Subcutaneous abdominal adipose tissue (tissue), 5 donors: ENCODE results near the gene XPC.
A peak's percentile ranks its signal among the peaks of the same experiment; 100 is the strongest.
"Not testable (repeated sequence)": the region's sequence is repeated elsewhere in the genome, so short reads cannot be mapped to it uniquely, and the experiment has no call there.

Experiments
- H3K27ac ChIP-seq: one replicate; pipeline ENCODE4 v1.7.0; 2013; ENCODE audit warnings: low read depth, mild to moderate bottlenecking, inconsistent platforms, low read length, moderate library complexity
- H3K27me3 ChIP-seq, 5 donors: one replicate each; pipeline ENCODE4 v1.7.0; 2013; ENCODE audit warnings: low read length in 5 of 5, inconsistent platforms in 1 of 5; ENCODE audit not compliant: control insufficient read depth in 5 of 5, insufficient read depth in 4 of 5
- H3K36me3 ChIP-seq, 5 donors: one replicate each; pipeline ENCODE4 v1.7.0; 2013; ENCODE audit warnings: low read length in 5 of 5; ENCODE audit not compliant: control insufficient read depth in 5 of 5, insufficient read depth in 5 of 5
- H3K4me1 ChIP-seq, 5 donors: one replicate each; pipeline ENCODE4 v1.7.0; 2013; ENCODE audit warnings: low read length in 5 of 5, mild to moderate bottlenecking in 3 of 5, moderate library complexity in 1 of 5; ENCODE audit not compliant: control insufficient read depth in 5 of 5, insufficient read depth in 5 of 5
- H3K4me3 ChIP-seq, 5 donors: one replicate each; pipeline ENCODE4 v1.7.0; 2013; ENCODE audit warnings: low read length in 5 of 5, low read depth in 1 of 5
- H3K9ac ChIP-seq, 5 donors: one replicate each; pipeline ENCODE4 v1.7.0; 2013; ENCODE audit warnings: low read length in 5 of 5, mild to moderate bottlenecking in 4 of 5, moderate library complexity in 3 of 5
- H3K9me3 ChIP-seq, 5 donors: one replicate each; pipeline ENCODE4 v1.7.0; 2013; ENCODE audit warnings: low read length in 5 of 5; ENCODE audit not compliant: control insufficient read depth in 5 of 5
- donor health status: healthy.
- donor health status: healthy.
- donor health status: healthy.
- donor health status: healthy.
- donor health status: healthy.

Gene XPC

GRCh38 chr3:14178247-14179113 lies at the start of gene XPC, which contains the start of gene LSM3:
XPC (minus strand) TSS chr3:14178601; CDS start chr3:14178568, 33 bp downstream.
LSM3 (plus strand) TSS chr3:14178817; CDS start chr3:14178861, 44 bp downstream.
- Histone ChIP-seq H3K9ac (peak within 1 kb of the TSS; percentile 88 to 98 (median 94)), H3K27ac (peak within 1 kb of the TSS; percentile 64), H3K36me3 (peaks cover 9 to 22% (median 18%) of the 10 kb centered on the region in 5 donors), H3K9me3 (no peaks in the 10 kb centered on the region), H3K27me3 (no peaks in the 10 kb centered on the region), H3K4me1 (peaks cover 5 to 22% (median 19%) of the 10 kb centered on the region in 5 donors), H3K4me3 (peak within 1 kb of the TSS; percentile 77 to 98 (median 93))

DNA sequence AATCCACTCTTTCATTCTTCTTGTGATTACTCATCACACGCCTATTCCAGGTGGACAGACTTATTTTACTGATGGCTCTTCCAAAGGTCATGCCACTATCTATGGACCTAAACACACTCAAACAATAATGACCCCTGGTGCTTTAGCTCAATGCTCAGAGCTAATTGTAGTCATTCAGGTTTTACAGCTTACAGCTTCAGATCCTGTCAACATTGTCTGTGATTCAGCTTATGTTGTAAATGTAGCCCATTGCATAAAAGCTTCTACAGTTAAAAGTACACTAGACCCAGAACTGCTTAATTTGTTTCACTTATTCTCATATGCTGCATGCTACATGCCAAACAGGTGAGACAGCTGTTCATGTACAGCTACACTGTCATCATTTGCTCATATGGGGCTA lies 49.5 kb upstream of the XPC start:
- H3K9me3 ChIP-seq = peaks cover 0 to under 1% (median 0%) of the 10 kb centered on the region in 5 donors
- peaks cover 0 to 7% (median 0%) of the 10 kb centered on the region in 5 donors for H3K4me1 ChIP-seq
- no peaks in the 10 kb centered on the region for H3K36me3 ChIP-seq
- no peak overlapping the region for H3K27ac ChIP-seq
- peaks cover 0 to 4% (median 0%) of the 10 kb centered on the region in 5 donors for H3K27me3 ChIP-seq
- H3K4me3 ChIP-seq = no peak overlapping the region
- no peak overlapping the region for H3K9ac ChIP-seq

DNA sequence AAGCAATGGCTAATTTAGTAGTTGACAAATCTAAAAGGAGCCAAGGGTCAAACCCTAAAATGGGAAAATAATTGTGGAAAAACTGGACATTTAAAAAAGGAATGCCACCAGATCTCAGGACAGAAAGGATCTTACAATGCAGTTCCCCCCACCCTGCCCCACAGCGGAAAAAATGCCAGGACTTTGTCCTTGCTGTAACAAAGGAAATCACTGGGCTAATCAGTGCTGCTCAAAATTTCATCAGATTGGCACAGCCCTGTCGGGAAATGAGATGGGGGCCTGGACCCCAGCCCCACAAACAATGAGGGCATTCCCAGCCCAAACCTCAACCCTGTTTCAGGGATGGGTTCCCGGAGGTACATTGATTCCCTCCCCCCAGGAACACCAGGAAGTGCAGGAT lies 48.0 kb upstream of the XPC start:
- not testable (repeated sequence) for H3K36me3 ChIP-seq, H3K9ac ChIP-seq, H3K4me3 ChIP-seq, H3K27ac ChIP-seq, H3K4me1 ChIP-seq, H3K27me3 ChIP-seq
- peaks cover 5 to 12% (median 8%) of the 10 kb centered on the region in 5 donors for H3K9me3 ChIP-seq

GRCh38 chr3:14225421-14225820 lies 47.0 kb upstream of the XPC start:
- Histone ChIP-seq H3K27me3 (peaks cover 0 to 3% (median 0%) of the 10 kb centered on the region in 5 donors), H3K27ac (no peak overlapping the region), H3K36me3 (no peaks in the 10 kb centered on the region), H3K9ac (no peak overlapping the region), H3K4me1 (peaks cover 0 to 7% (median 0%) of the 10 kb centered on the region in 5 donors), H3K9me3 (peaks cover 5 to 14% (median 8%) of the 10 kb centered on the region in 5 donors), H3K4me3 (no peak overlapping the region)

DNA sequence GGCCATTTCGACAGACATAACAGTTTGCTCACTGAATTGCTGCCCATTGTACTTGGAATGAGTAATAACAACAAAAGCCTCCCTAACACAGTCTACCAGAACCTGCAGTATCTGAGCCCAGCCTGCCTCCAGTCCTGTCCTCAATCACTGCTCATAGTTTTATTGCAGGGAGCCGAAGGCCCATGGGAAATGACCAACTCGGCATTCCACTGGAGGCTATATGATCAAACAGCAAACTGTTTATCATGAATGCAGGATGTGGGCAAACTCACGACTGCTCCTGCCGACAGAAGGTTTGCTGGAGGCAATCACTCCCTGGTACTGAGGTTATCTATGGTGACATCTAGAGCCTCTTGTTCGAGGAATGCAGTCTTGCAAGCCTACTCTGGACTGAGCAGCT lies 46.5 kb upstream of the XPC start:
- H3K9ac ChIP-seq = no peak overlapping the region
- H3K9me3 ChIP-seq = peaks cover 5 to 14% (median 8%) of the 10 kb centered on the region in 5 donors
- no peaks in the 10 kb centered on the region for H3K36me3 ChIP-seq
- H3K27me3 ChIP-seq = peaks cover 0 to 3% (median 0%) of the 10 kb centered on the region in 5 donors
- H3K4me1 ChIP-seq = peaks cover 0 to 7% (median 0%) of the 10 kb centered on the region in 5 donors
- no peak overlapping the region for H3K4me3 ChIP-seq
- H3K27ac ChIP-seq = no peak overlapping the region

DNA sequence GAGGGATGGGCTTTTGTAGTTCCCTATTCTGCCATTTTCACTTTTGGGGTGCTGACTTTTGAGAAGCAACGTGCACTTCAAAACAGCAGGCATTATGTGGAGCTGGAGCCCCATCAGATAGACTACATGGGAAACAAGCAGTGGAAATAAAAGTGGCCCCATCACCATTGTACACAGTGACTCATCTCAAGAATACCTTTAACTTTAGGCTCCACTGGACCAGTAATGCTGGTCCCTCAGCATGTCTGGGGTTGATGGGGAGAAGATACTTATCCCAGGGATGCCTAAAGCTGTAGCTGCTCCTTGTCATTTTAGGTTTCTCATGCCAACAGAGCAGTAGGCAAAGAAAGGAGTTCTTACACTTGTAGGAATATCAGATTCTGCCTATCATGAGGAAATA lies 45.2 kb upstream of the XPC start:
- Histone ChIP-seq H3K4me3 (no peak overlapping the region), H3K27ac (no peak overlapping the region), H3K4me1 (peaks cover 0 to 7% (median 0%) of the 10 kb centered on the region in 5 donors), H3K36me3 (no peaks in the 10 kb centered on the region), H3K9me3 (peaks cover 5 to 14% (median 8%) of the 10 kb centered on the region in 5 donors), H3K9ac (no peak overlapping the region), H3K27me3 (peaks cover 0 to 3% (median 0%) of the 10 kb centered on the region in 5 donors)

- peaks cover 5 to 14% (median 8%) of the 10 kb centered on the region in 5 donors for H3K9me3 ChIP-seq
- peaks cover 0 to 7% (median 0%) of the 10 kb centered on the region in 5 donors for H3K4me1 ChIP-seq
- H3K27ac ChIP-seq = no peak overlapping the region
- no peak overlapping the region for H3K4me3 ChIP-seq
- H3K27me3 ChIP-seq = peaks cover 0 to 3% (median 0%) of the 10 kb centered on the region in 5 donors
- H3K9ac ChIP-seq = no peak overlapping the region
- no peaks in the 10 kb centered on the region for H3K36me3 ChIP-seq
These were observed 44.6 kb upstream of the XPC start for GRCh38 chr3:14222900-14223594.

DNA sequence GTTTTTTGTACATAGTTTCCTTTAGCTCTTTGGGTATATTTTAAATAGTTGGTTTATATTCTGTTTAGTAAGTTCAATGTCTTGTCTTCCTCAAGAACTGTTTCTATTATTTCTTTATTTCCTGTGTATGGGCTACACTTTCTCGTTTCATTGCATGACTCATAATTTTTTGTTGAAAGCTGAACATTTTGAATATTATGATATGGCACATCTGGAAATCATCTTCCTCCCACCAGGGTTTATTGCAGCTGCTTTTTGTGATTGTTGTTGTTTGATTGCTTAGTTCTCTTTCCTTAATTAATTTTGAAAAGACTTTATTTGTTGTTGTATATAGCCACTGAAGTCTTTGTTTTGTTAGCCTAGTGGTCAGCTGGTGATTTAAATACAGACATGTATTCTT lies 44.1 kb upstream of the XPC start:
- peaks cover 5 to 14% (median 8%) of the 10 kb centered on the region in 5 donors for H3K9me3 ChIP-seq
- H3K27me3 ChIP-seq = peaks cover 0 to 3% (median 0%) of the 10 kb centered on the region in 5 donors
- H3K27ac ChIP-seq = no peak overlapping the region
- no peak overlapping the region for H3K4me3 ChIP-seq
- H3K4me1 ChIP-seq = peaks cover 0 to 7% (median 0%) of the 10 kb centered on the region in 5 donors
- no peak overlapping the region for H3K9ac ChIP-seq
- no peaks in the 10 kb centered on the region for H3K36me3 ChIP-seq

- H3K27me3 ChIP-seq = peaks cover 0 to 3% (median 0%) of the 10 kb centered on the region in 5 donors
- peaks cover 5 to 14% (median 8%) of the 10 kb centered on the region in 5 donors for H3K9me3 ChIP-seq
- H3K4me1 ChIP-seq = peaks cover 0 to 7% (median 0%) of the 10 kb centered on the region in 5 donors
- H3K27ac ChIP-seq = no peak overlapping the region
- H3K9ac ChIP-seq = no peak overlapping the region
- no peaks in the 10 kb centered on the region for H3K36me3 ChIP-seq
- no peak overlapping the region for H3K4me3 ChIP-seq
These were observed 43.5 kb upstream of the XPC start for GRCh38 chr3:14221902-14222301.
